DND-41 (cell line): ENCODE results near the gene RNF5.

ENCODE experiments used
- ATAC-seq: fragments of 200-7000 bp; cut with Tn5 transposase; 3 replicates; pipeline ENCODE4 v1.9.1; 2021; ENCODE audit warnings: low read depth; ENCODE audit not compliant: insufficient read depth
- DNase-seq: peaks from one replicate; pipeline ENCODE4 v3.0.0-alpha.2; 2020
- H2AFZ ChIP-seq: 2 replicates; pipeline ENCODE4 v1.6.0; 2012; ENCODE audit warnings: low read depth, low read length
- H3K27ac ChIP-seq: 2 replicates; pipeline ENCODE4 v1.5.1; 2012; ENCODE audit warnings: low read length, inconsistent platforms
- H3K27me3 ChIP-seq: fragments of 200-600 bp; sonication (generic); 2 replicates; pipeline ENCODE4 v1.6.0; 2012; ENCODE audit warnings: low read length, mild to moderate bottlenecking, inconsistent platforms; ENCODE audit not compliant: insufficient read depth, poor library complexity
- H3K36me3 ChIP-seq: 2 replicates; pipeline ENCODE4 v1.5.1; 2012; ENCODE audit warnings: low read length, inconsistent platforms; ENCODE audit not compliant: insufficient read depth
- H3K4me1 ChIP-seq: 2 replicates; pipeline ENCODE4 v1.5.1; 2012; ENCODE audit warnings: mild to moderate bottlenecking, low read length; ENCODE audit not compliant: insufficient read depth
- H3K4me2 ChIP-seq: 2 replicates; pipeline ENCODE4 v1.6.0; 2012; ENCODE audit warnings: mild to moderate bottlenecking, moderate library complexity, low read length, inconsistent platforms; ENCODE audit not compliant: insufficient read depth
- H3K4me3 ChIP-seq, 2 experiments: fragments of 200-600 bp in 1 of 2; shearing (Covaris generic) in 1 of 2; 2 replicates each; pipeline ENCODE4 v1.5.1; 2012 to 2016; ENCODE audit warnings: inconsistent platforms in 2 of 2, low read length in 2 of 2, mild to moderate bottlenecking in 2 of 2, low read depth in 1 of 2, moderate library complexity in 1 of 2
- H3K79me2 ChIP-seq: 2 replicates; pipeline ENCODE4 v1.6.0; 2012; ENCODE audit warnings: low read length, inconsistent platforms; ENCODE audit not compliant: insufficient read depth
- H3K9ac ChIP-seq: 2 replicates; pipeline ENCODE4 v1.6.0; 2012; ENCODE audit warnings: low read depth, mild to moderate bottlenecking, inconsistent platforms, low read length, moderate library complexity
- H3K9me3 ChIP-seq: 2 replicates; pipeline ENCODE4 v1.5.1; 2012; ENCODE audit warnings: low read length, moderate library complexity, mild to moderate bottlenecking, inconsistent platforms; ENCODE audit not compliant: insufficient read depth, severe bottlenecking
- H4K20me1 ChIP-seq: 2 replicates; pipeline ENCODE4 v1.6.0; 2012; ENCODE audit warnings: low read length; ENCODE audit not compliant: insufficient read depth
- EZH2 ChIP-seq: IDR thresholded peaks from 3 replicates; pipeline ENCODE4 v1.6.1; 2012; ENCODE audit warnings: borderline replicate concordance, low read depth, mild to moderate bottlenecking, moderate library complexity, low read length, inconsistent platforms; ENCODE audit not compliant: severe bottlenecking
- TF ChIP-seq, protein P1 (sequence below): IDR thresholded peaks from 2 replicates; pipeline ENCODE4 v1.5.1; 2012; ENCODE audit warnings: borderline replicate concordance, low read length, moderate library complexity, mild to moderate bottlenecking; ENCODE audit not compliant: poor library complexity, severe bottlenecking; ENCODE audit errors: extremely low read depth

Gene RNF5

DNA sequence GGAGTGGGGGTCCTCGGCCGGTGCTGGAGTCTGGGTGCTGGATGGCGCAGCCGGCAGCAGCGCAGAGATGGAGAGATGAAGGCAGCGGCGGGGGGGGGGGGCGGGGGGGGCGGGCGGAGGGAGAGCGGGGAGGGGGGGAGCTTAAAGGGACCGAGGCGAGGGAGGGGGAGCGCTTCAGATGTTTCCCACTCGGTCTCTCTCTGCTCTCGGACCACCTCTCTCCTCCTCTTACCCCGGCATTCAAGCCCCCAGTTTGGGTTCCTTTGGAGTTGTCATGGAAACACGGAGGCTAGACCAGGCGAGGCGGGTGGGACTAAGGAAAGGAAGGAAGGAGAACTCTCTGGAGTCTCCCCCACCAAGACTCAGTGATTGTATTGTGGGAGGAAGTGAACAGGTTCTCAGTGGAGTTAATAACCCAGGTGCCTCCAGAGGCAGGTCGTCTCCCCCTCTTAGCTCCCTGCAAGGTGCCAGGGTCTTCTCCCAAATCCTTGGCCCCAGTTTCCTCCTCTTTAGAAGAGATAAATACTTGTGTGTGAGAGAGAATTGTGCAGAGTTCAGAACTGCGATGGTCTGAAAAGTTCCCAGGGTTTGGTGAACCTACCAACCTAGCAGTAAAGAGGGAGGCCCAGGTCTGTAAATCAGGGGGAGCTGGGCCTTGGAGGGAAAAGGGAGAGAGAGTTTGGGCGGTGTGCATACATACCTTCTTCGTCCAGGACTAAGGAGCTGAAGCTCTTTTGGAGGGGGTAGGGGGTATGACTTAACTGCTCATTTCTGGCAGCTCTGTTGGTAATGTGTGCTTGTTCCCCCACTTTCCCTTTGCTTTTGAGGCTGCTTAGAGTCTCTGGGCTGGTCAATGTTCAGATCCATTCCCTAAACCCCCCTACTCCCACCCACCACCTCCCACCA, 26.1 kb upstream of the RNF5 start, which contains the start of gene PRRT1:
PRRT1 (minus strand) TSS at position 77 of the 906 bp plus-strand sequence. CDS start 112 bp downstream, outside the sequence.
- no peaks in the 10 kb centered on the region for H3K9me3 ChIP-seq
- no peaks in the 10 kb centered on the region for H3K27me3 ChIP-seq
- H3K36me3 ChIP-seq: peaks cover 18% of the 10 kb centered on the region
- H3K27ac ChIP-seq: no peak within 1 kb of the TSS
- DNase-seq (no peak), ATAC-seq (no peak)
- peaks cover 25% of the 10 kb centered on the region for H3K4me1 ChIP-seq
- peak within 1 kb of the TSS; percentile 71; the same call in 1 of the 2 replicates for H3K9ac ChIP-seq
- TF ChIP-seq, protein P1, sequence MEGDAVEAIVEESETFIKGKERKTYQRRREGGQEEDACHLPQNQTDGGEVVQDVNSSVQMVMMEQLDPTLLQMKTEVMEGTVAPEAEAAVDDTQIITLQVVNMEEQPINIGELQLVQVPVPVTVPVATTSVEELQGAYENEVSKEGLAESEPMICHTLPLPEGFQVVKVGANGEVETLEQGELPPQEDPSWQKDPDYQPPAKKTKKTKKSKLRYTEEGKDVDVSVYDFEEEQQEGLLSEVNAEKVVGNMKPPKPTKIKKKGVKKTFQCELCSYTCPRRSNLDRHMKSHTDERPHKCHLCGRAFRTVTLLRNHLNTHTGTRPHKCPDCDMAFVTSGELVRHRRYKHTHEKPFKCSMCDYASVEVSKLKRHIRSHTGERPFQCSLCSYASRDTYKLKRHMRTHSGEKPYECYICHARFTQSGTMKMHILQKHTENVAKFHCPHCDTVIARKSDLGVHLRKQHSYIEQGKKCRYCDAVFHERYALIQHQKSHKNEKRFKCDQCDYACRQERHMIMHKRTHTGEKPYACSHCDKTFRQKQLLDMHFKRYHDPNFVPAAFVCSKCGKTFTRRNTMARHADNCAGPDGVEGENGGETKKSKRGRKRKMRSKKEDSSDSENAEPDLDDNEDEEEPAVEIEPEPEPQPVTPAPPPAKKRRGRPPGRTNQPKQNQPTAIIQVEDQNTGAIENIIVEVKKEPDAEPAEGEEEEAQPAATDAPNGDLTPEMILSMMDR: no peak
- TF ChIP-seq EZH2: no peak
- peak within 1 kb of the TSS; percentile 70; the same call in 1 of the 2 replicates for H3K4me2 ChIP-seq
- H4K20me1 ChIP-seq: peaks cover 9% of the 10 kb centered on the region; the same call in 1 of the 2 replicates
- peaks cover 23% of the 10 kb centered on the region for H3K79me2 ChIP-seq
- no peak within 1 kb of the TSS for H3K4me3 ChIP-seq
- H2AFZ ChIP-seq: no peak within 1 kb of the TSS

DNA sequence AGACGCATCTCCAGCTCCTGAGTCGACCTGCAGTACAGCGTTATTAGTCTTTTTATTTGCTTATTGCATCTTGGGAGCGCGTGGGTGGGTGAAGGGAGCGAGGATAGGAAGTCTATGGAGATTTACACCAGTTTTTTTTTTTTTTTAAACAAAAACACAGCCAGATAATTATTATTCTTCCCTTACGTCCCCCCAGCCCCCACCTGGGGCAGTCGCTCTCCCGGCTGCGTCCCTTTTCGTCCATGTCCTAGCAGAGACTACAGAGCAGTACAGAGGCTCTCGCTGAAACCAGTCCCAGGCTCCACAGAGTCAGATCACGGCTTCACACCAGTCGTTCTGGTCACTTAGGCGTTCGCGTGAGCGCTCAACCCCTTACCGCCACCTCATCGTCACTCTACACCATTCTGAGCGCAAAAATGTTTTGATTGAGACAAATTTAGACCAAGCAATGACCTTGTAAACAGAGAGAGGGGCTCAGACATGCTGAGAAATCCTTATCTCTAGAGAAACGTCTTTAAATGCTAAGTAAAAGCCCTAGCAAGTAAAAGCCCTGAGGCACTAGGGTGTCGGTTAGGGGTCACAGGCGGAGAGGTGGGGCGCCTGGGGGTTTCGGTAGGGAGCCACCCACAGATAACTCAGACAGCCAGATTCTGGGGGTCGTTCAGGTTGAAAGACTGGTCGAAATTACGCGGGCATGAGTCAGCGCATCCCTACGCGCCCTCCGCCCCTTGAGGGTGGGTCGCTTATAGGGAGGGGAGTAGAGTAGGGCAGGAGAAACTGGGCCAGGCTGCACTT, 25.2 kb upstream of the RNF5 start:
- Histone ChIP-seq H3K27me3 (no peaks in the 10 kb centered on the region), H2AFZ (peak overlapping the region; percentile 96), H3K4me2 (peak overlapping the region; percentile 70), H3K4me1 (peaks cover 25% of the 10 kb centered on the region), H3K27ac (peak overlapping the region; percentile 83), H3K4me3 (peak overlapping the region; percentile 61 to 77; a peak in 3 of 4 replicates), H3K36me3 (peaks cover 27% of the 10 kb centered on the region), H3K79me2 (peaks cover 23% of the 10 kb centered on the region), H3K9ac (peak overlapping the region; percentile 71), H3K9me3 (no peaks in the 10 kb centered on the region), H4K20me1 (peaks cover 9% of the 10 kb centered on the region; the same call in 1 of the 2 replicates)
- TF ChIP-seq, protein P1: no peak
- TF ChIP-seq EZH2: no peak
- ATAC-seq (peak; percentile 32), DNase-seq (no peak)

DNA sequence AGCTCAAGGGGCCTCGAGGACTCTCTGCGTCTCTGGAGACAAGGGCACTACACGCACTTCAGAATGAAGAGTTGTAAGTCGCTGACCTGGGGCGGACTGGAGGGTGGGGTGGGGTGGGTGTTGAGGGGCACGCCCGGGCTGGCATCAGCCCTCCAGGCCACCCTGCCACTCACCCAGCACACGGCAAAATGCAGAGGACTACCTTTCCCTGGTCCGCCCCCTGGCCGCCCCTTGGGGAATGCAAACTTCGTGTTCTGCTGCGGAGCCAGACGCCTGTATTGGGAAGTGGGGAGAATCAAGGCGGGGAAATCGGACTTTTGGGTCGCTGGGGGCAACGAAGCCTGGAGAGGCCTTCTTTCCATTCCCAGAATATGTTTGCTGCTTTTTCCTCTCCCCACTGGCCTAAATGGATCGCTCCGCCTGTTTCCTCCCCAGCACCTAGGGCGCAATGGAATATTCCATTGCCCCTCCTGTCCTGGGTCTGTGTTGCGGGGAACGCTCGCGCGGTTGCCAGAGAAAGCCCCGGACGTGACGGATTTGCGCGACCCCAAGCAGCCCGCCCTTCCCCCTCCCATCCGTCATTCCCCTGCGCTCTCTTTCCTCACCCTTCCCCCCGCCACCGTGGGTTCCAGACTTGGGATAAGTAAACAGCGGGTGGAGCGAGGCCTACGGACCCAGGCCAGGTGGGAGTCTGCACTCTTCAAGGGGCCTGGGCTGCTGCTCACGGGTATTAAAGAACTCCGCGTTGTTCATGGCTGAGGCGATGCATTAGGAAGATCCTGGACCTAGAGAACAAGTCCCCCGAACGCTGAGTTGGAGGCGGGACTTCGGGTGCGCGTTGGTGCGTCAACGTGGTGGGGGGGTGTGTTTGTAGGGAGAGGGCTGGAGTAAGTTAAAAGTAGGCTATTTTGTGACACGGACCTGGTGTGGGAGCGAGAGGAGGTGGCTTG, 24.4 kb upstream of the RNF5 start, which contains the start of gene PPT2:
PPT2 (plus strand) TSS at position 578 of the 950 bp plus-strand sequence. CDS start 454 bp downstream, outside the sequence.
- peak within 1 kb of the TSS; percentile 71 for H3K9ac ChIP-seq
- H3K36me3 ChIP-seq: peaks cover 35% of the 10 kb centered on the region
- H3K4me3 ChIP-seq: peak within 1 kb of the TSS; percentile 61 to 77
- H3K4me1 ChIP-seq: peaks cover 25% of the 10 kb centered on the region
- peaks cover 9% of the 10 kb centered on the region; the same call in 1 of the 2 replicates for H4K20me1 ChIP-seq
- peak within 1 kb of the TSS; percentile 70 for H3K4me2 ChIP-seq
- H3K27me3 ChIP-seq: no peaks in the 10 kb centered on the region
- peak within 1 kb of the TSS; percentile 83 for H3K27ac ChIP-seq
- no peaks in the 10 kb centered on the region for H3K9me3 ChIP-seq
- TF ChIP-seq, protein P1: peak; percentile 27
- no peak for TF ChIP-seq EZH2
- ATAC-seq (peak; percentile 86), DNase-seq (peak; percentile 93)
- H3K79me2 ChIP-seq: peaks cover 23% of the 10 kb centered on the region
- H2AFZ ChIP-seq: peak within 1 kb of the TSS; percentile 96
